GM10266 (cell line): ENCODE results near the gene FAM163A.

Experiments
- DNase-seq: peaks from one replicate; pipeline ENCODE4 v3.0.0; 2012; ENCODE audit errors: extremely low spot score
- TF ChIP-seq, protein P1 (sequence below): IDR thresholded peaks from 2 replicates; pipeline ENCODE4 v1.5.1; 2012; ENCODE audit warnings: mild to moderate bottlenecking, low read depth; ENCODE audit not compliant: control insufficient read depth, insufficient read depth; ENCODE audit errors: missing control alignments

Gene FAM163A

DNA sequence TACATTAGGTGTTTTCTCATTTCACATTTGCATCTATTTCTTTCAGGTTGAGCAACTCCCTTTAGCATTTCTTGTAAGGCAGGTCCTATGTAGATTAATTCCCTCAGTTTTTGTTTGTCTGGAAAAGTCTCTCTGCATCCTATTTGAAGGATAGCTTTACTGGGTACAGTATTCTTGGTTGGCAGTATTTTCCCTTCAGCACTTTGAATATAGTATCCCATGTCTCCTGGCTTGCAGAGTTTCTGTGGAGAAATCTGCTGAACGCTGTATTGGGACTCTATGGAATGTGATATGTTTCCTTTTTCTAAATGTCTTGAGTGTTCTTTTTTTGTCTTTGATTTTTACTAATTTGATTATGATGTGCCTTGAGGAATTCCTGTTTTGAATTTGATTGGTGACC is 28.9 kb upstream of the FAM163A start:
- TF ChIP-seq, protein P1, sequence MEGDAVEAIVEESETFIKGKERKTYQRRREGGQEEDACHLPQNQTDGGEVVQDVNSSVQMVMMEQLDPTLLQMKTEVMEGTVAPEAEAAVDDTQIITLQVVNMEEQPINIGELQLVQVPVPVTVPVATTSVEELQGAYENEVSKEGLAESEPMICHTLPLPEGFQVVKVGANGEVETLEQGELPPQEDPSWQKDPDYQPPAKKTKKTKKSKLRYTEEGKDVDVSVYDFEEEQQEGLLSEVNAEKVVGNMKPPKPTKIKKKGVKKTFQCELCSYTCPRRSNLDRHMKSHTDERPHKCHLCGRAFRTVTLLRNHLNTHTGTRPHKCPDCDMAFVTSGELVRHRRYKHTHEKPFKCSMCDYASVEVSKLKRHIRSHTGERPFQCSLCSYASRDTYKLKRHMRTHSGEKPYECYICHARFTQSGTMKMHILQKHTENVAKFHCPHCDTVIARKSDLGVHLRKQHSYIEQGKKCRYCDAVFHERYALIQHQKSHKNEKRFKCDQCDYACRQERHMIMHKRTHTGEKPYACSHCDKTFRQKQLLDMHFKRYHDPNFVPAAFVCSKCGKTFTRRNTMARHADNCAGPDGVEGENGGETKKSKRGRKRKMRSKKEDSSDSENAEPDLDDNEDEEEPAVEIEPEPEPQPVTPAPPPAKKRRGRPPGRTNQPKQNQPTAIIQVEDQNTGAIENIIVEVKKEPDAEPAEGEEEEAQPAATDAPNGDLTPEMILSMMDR = no peak

DNA sequence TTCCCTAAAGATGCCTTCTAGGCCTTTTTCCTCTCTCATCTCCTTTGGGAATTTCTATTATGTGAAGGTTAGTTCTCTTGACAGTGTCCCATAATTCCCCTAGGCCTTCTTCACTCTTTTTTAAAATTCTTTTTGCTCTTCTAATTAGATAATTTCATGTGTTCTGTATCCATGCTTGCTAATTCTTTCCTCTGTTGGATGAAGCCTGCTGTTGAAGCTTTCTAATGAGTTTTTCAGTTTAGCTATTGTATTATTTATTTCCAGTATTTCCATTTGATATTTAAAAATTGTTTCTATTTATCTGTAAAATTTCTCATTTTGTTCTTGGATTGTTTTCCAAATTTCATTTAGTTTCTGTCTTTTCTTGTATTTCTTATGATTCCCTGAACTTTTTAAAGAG is 28.5 kb upstream of the FAM163A start:
- TF ChIP-seq, protein P1 = no peak

More for the DNA sequence above, 28.9 kb upstream of the FAM163A start:
- no peak for DNase-seq

DNA sequence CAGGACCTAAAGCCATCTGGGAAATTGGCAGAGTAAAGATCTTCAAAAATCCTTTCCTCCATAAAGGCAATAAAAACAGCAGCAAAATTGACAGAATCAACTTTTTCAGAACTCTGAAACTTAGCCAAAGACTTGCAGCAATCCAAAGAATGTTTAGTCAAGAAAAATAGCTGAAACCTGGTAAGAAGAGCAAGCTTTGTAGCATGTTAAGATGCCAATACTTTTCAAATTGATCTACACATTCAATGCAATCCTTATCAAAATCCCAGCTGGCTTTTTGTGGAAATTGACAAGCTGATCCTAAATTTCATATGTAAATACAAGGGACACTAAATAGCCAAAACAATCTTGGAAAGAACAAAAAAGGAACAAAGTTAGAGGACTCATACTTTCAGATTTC is 23.8 kb upstream of the FAM163A start:
- TF ChIP-seq, protein P1 = no peak

More for the DNA sequence above, 28.5 kb upstream of the FAM163A start:
- DNase-seq = no peak

DNA sequence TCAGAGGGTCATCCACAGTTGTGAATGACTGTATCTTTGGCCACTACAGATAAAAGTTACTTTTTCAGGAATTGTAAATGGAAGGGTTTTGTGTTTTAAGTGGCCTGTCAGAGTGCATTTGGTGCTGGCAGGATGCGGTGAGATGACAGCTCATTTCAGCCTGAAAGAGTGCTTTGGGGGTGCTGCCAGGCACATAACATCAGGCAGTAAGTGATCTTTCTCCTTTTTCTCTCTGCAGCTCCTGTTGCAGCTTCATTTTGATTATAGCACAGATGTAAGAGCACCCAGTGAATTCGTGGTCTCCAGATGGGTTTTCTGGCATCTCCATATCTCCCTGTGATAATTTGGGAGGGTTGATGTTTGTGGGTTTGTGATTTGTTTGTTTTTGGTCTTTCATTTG is 14.8 kb upstream of the FAM163A start:
- TF ChIP-seq, protein P1 = no peak
- DNase-seq = no peak

More for the DNA sequence above, 23.8 kb upstream of the FAM163A start:
- DNase-seq = no peak

DNA sequence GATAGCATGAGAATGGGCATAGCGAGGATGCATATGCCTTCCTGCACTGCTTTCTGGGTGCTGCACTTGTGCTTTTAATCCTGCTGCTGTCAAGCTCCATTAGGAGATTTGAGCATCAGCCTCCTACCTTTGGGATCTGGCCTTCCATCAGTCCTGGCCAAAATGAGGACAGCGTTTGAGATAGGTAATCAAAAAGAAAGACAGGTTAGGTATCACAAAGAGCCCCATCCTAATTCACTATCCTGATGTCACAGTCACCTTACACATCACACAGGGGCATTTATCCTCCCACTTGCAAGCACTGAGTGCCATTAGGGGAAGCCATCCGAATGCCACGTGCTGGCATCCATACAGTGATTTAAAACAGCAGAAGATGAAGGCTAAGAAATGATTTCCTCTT is 13.2 kb upstream of the FAM163A start:
- TF ChIP-seq, protein P1 = no peak
- DNase-seq = no peak

DNA sequence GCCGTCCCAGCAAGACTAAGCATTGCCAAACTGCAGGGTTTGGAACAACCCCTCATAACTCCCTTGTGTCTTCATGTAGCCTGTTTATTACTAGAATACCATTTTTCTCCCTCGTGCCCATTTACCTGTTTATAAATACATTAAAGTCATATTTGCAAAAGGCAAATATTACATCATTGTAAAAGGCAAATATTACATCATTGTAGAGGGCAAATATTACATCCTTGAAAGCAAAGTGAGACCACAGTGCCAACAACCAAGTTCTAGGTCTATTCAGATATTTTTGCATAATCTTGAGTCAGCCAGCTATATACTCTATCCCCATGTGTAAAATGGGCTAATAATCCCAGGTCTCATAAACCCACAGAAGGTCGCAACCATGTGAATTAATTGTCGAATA is 11.4 kb upstream of the FAM163A start:
- TF ChIP-seq, protein P1 = no peak
- DNase-seq = no peak

DNA sequence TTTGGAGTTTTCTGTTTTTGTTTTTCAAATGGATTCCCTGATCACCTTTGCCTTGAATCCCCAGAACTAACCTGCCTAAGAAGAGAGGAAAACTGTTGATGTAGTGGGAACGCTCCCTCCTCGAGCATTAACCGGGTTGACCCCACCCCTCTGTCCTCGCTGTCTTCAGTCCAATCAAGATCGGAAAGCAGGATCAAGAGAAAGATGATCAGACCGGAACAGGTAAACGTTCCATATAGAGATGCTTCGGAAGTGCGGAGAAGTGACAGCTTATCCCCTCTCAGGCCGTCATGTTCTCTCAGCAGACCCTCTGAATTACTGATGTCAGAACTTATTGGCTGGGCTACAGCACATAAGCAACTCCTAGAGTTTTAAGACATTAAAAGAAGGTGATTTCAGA is 800 bp upstream of the FAM163A start:
- no peak for DNase-seq
- TF ChIP-seq, protein P1 = no peak
